Effector memory CD4-positive, alpha-beta T cell (primary cell): ENCODE data around the gene ITGA6.

Experiments
- DNase-seq, 3 donors: peaks; one replicate each; pipeline ENCODE4 v3.0.0-alpha.2; 2020
- H3K27ac ChIP-seq: 2 replicates; pipeline ENCODE4 v1.7.0; 2013; ENCODE audit warnings: mild to moderate bottlenecking, low read length, moderate library complexity; ENCODE audit not compliant: insufficient read depth, poor library complexity, severe bottlenecking
- H3K27me3 ChIP-seq: replicated peaks from 2 replicates; pipeline ENCODE4 v1.7.0; 2013; ENCODE audit warnings: mild to moderate bottlenecking, low read length; ENCODE audit not compliant: insufficient read depth, control insufficient read depth, poor library complexity, severe bottlenecking
- H3K36me3 ChIP-seq: 2 replicates; pipeline ENCODE4 v1.7.0; 2013; ENCODE audit warnings: mild to moderate bottlenecking, low read length, moderate library complexity; ENCODE audit not compliant: control insufficient read depth, insufficient read depth
- H3K4me1 ChIP-seq: 2 replicates; pipeline ENCODE4 v1.7.0; 2013; ENCODE audit warnings: low read length, mild to moderate bottlenecking; ENCODE audit not compliant: control insufficient read depth, insufficient read depth, poor library complexity, severe bottlenecking
- H3K4me3 ChIP-seq: 2 replicates; pipeline ENCODE4 v1.7.0; 2013; ENCODE audit warnings: low read length, low read depth, mild to moderate bottlenecking; ENCODE audit not compliant: insufficient read depth, poor library complexity, severe bottlenecking
- H3K9me3 ChIP-seq: 2 replicates; pipeline ENCODE4 v1.7.0; 2013; ENCODE audit warnings: mild to moderate bottlenecking, low read length, moderate library complexity; ENCODE audit not compliant: control insufficient read depth

Gene ITGA6

DNA sequence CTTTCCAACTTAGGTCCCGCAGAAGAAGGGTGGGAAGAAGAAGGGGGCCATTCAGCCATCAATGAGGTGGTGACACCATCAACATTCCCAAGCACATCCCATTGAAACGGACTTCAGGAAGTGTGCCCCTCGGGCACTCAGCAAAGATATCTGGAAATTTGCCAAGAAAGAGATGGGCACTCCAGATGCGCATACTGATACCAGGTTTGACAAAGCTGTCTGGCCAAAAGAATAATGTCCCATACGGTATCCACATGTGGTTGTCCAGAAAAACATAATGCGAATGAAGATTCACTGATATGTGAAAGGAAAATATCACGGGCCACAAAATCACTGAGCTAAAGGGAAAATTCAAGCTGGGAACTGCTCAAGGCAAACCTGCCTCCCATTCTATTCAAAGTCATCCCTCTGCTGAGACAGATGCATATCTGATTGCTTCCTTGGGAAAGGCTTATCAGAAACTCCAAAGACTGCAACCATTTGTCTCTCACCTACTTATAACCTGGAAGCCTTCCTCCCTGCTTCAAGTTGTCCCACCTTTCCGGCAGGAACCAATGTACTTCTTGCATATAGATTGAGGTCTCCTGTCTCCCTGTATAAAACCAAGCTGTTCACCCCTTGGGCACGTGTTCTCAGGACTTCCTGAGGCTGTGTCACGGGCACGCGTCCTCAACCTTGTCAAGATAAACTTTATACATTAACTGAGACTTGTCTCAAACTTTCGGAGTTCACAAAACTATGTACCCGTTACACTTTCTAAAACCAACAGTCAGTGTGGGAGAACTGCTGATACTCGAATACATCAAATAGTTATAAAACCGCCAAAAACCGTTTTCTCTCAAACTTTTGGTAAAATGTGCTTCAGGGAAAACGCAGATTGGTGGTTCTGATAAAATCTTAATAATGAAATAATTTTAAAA lies 127.2 kb downstream of the ITGA6 start:
- Histone ChIP-seq H3K4me1 (peaks cover 16% of the 10 kb centered on the region), H3K4me3 (peak overlapping the region; percentile 97), H3K9me3 (no peaks in the 10 kb centered on the region), H3K27ac (no peak overlapping the region), H3K27me3 (no peaks in the 10 kb centered on the region), H3K36me3 (no peaks in the 10 kb centered on the region)
- DNase-seq = no peak

GRCh38 chr2:172555272-172555521 lies 127.8 kb downstream of the ITGA6 start:
- Histone ChIP-seq H3K27me3 (no peaks in the 10 kb centered on the region), H3K9me3 (no peaks in the 10 kb centered on the region), H3K4me1 (peaks cover 15% of the 10 kb centered on the region), H3K27ac (peak overlapping the region; percentile 73), H3K4me3 (peak overlapping the region; percentile 97), H3K36me3 (no peaks in the 10 kb centered on the region)
- DNase-seq = no peak
